Activated gamma-delta T cell treated with anti-CD3 and anti-CD28 coated beads, Interleukin-2, amount 50 U/mL, for 16 hours (primary cell): ENCODE measurements around the gene ZNF579.
"Not testable (repeated sequence)": the region's sequence is repeated elsewhere in the genome, so short reads cannot be mapped to it uniquely, and the experiment has no call there.

Source experiments
- DNase-seq: peaks from one replicate; pipeline ENCODE4 v3.0.0-alpha.2; 2020; ENCODE audit warnings: low read depth

Gene ZNF579

DNA sequence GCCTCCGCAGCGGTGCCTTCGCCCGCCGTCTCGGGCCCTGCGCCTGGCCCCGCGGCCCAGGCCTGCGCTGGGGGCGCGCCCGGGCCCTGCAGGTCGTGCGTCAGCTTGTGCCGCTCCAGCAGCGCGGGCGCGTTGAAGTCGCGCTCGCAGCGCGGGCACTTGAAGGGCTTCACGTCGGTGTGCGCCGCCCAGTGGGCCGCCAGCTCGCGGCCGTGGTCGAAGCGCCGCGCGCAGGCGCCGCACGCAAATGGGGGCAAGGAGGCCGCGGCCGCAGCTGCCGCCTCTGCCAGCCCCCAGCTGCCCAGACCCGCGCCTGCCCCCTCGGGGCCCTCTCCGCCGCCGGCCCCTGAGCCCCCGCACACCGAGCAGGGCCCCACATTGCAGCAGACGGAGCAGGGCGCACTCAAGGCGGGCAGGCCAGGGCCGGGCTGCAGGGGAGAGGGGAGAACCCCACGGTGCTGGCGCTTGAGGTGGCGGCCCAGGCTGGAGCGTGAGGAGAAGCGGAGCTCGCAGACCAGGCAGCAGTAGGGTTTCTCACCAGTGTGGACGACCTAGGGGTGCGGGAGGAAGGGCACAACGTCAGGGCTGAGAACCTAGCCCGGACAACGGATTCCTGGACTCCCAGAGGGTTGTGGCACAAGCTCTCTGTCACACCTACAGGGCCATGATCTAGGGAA lies 12.6 kb upstream of the ZNF579 start:
- no peak for DNase-seq

DNA sequence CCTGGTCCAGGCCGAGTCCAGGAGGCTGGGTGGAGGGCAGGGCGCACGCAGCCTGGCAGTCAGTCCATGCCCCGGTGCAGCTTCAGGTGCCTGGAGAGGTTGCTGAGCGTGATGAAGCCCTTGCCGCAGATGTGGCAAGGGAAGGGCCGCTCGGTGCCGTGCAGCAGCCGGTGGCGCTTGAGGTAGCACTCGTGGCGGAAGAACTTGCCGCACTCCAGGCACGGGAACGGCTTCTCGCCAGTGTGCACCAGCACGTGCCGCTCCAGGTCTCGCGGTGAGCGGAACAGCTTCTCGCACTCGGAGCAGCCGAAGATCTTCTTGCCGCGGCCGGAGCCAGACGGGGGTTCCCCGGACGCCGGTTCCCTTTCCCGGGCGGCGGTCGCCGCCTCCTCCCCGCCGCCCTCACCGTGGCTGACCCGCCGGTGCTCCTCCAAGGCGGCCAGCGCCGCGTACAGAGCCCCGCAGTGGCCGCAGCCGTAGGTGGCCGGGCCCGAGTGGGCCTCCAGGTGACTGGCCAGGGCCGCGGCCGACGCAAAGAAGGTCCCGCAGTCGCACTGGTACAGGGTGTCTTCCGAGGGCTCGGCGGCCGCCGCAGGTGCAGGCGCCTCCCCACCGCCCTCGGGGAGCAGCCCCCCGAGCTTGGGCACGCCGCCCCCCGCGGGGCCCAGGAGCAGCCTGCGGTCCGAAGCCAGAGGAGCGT lies 11.9 kb upstream of the ZNF579 start:
- DNase-seq = no peak

DNA sequence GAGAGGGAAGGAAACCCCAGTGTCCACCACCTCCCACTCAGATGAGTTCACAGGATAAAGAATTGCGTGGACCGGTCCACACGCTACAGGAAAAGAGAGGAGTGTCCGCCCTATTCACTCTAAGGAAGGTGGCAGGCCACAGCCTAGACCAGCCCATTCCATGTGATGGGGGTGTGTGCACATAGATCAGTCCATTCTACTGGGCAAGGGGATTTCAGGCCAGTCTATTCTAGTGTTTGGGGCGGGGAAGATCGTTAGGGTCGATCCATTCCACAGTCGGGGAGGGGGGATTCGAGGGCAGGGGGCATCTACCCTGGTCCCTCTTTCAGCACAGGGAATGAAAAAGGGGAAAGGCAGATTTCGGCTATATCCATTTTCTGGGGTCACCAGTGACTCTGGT lies 10.9 kb upstream of the ZNF579 start:
- DNase-seq = no peak

- no peak for DNase-seq
Observed at GRCh38 chr19:55590617-55591016, 10.0 kb upstream of the ZNF579 start.

- no peak for DNase-seq
Observed at GRCh38 chr19:55590109-55590508, 9.5 kb upstream of the ZNF579 start.

GRCh38 chr19:55588738-55589137 lies 8.1 kb upstream of the ZNF579 start:
- no peak for DNase-seq

- peak; percentile 87 for DNase-seq
Observed at GRCh38 chr19:55586976-55587668, 6.5 kb upstream of the ZNF579 start.

DNA sequence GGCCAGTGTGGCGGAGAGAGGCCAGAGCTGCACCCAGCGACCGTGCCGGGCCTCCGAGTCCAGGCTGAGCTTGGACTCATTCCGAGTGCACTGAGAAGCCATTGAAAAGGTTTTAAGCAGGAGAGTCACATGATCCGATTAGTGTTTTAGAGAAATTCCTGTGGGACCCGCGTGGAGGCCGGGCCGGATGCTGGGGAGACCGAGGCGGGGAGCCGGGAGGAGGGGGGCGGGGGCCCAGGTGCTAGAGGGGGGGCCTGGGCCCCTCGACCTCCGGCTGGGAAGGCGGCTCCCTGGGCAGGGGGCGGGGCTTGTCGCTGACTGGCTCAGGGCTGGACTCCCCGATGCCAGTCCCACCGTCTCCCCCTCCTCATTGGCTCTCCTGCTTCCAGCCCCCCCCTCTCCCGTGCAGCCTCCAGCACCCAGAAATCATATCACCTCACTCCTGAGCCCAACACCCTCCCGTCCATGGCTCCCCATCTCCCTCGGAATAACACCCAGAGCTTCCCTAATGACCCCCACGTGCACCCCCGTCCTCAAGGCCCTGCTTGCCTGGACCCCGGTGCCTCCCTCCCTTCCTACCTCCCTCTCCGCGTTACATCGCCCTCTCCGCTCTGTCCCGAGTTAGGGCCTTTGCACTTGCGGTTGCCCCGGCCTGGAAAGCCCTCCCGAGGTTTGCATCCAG lies 5.2 kb upstream of the ZNF579 start:
- DNase-seq = no peak

GRCh38 chr19:55584871-55585270 lies 4.2 kb upstream of the ZNF579 start:
- no peak for DNase-seq

GRCh38 chr19:55583897-55584296 lies 3.2 kb upstream of the ZNF579 start:
- DNase-seq = not testable (repeated sequence)

DNA sequence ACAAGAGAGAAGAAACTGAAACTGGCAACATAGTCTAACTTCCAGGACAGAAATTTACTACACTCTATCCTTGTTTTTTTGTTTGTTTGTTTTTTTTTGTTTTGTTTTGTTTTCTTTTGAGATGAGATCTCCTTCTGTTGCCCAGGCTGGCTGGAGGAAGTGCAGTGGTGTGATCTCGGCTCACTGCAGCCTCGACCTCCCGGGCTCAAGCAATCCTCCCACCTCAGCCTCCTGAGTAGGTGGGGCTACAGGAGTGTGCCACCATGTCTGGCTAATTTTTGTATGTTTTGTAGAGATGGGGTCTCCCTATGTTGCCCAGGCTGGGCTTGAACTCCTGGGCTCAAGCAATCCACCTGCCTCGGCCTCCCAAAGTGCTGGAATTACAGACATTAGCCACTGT lies 1.6 kb upstream of the ZNF579 start:
- DNase-seq = not testable (repeated sequence)

GRCh38 chr19:55581823-55582223 lies 1.2 kb upstream of the ZNF579 start:
- DNase-seq = no peak

DNA sequence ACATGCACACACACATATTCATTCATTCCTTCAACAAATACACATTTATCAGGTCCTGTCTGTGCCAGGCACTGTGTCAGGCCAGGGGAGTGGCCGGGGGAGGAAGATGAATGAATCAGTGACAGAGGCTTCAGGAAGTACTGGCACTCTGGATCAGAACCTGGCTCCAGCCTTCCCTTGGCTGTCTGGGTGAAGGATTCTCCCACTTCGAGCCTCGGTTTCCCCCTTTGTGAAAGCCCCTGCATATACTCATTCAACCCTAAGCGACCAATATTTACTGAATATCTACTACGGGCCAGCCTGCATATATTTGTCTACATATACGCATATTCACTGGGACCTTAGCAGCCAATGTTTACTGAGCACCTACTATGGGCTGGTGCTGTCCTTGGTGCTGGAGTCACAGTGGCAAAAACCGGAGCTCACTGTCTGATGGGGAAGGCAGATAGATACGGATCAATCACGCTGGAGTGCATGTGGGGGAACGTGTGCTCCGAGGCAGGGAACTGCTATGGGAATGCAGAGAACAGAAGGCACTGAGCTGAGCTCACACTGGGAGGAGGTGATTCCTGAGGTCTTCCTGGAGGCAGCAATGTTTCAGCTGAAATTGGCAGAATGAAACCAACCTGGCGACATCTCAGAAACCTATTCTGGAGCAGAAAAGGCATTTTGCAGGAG lies 636 bp upstream of the ZNF579 start:
- DNase-seq = no peak

DNA sequence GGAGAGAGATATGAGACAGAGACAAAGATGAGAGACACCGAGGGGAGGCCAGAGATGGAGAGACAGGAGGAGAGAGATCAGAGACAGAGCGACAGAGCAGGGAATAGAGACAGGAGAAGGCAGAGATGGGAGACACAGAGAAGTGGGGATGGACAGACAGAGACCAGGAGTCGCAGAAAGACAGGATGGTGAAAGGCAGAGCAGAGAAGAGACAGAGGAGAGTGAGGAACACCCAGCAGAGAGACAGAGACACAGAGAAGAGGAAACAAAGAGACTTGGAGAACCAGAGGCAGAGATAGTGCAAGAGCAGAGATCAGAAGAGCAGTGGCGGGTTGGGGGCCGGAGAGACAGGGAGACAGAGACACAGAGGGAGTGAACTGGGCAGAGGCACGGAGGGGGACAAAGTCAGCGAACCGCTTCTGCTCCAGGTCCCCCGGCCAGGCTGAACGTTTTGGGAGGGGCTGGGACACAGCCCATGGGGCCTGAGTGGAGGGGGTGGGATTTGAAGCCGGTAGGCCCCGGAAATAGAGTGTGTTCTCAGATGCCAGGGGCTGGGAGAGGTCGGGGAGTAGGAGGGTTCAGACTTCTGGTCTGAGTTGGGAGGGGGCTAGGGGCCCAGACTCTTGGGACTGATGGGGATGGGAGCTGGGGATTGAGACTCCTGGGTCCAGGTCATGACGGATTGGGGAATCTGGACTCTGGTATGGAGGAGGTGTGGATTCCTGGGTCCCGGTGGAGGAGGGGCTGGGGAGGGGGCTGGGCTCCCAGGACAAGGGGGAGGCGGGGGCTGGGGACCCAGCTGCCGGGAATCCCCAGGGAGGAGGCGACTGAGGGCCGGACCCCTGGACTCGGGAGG lies 654 bp downstream of the ZNF579 start:
- DNase-seq = no peak

- DNase-seq = no peak
Observed at GRCh38 chr19:55578761-55579747, 1.6 kb downstream of the ZNF579 start.

DNA sequence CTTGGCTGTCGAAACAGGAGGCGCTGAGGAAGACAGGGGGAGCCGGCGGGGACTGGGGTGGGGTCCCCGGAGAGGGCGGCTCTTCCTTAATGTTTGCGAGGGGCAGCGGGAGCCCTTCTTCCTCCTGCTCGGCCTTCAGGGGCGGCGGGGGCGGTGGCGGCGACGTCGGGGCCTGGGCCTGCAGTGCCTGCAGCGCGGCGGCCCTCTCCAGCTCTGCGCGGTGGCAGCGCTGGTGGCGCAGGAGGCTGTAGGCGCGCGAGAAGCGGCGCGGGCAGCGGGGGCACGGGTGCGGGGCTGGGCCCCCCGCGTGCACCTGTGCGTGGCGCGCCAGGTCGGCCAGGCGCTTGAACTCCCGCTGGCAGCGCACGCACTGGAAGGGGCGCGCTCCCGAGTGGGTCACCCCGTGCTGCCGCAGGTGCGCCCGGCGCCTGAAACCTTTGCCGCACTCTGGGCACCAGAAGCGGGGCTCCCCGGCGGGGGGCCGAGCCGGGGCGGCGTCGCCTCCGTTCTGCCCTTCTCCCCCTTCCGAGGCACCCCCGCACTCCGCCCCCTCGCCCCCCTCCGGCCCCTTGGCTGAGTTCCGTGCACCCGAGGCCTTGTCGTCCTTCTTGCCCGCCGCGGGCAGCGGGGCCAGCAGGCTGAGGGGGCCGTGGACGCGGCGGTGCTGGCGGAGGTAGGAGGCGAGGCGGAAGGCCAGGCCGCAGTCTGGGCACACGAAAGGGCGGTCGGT lies 2.5 kb downstream of the ZNF579 start:
- DNase-seq = no peak

- no peak for DNase-seq
Observed at GRCh38 chr19:55576746-55577145, 3.9 kb downstream of the ZNF579 start.

DNA sequence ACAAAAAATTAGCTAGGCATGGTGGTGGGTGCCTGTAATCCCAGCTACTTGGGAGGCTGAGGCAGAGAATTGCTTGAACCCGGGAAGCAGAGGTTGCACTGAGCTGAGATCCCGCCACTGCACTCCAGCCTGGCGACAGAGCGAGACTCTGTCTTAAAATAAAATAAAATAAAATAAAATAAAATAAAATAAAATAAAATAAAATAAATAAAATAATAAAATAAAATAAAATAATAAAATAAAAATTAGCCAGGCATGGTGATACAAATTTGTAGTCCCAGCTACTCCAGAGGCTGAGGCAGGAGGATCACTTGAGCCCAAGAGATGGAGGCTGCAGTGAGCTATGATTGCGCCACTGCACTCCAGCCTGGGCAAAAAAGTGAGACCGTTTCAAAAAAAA lies 6.7 kb downstream of the ZNF579 start:
- DNase-seq = not testable (repeated sequence)

- not testable (repeated sequence) for DNase-seq
Observed at GRCh38 chr19:55569477-55569876, 11.2 kb downstream of the ZNF579 start.
